AG04449 (cell line): Measurements from ENCODE around the gene ZBTB33.

Experiments
- CTCF ChIA-PET: fragments of 350-600 bp; formaldehyde crosslinking; extraction: SDS; loops from one replicate; lab custom pipeline; 2021; ENCODE audit warnings: antibody characterized with exemption; lab: Yijun Ruan, JAX
- POLR2A ChIA-PET: fragments of 400-600, 350-600 bp; formaldehyde crosslinking; extraction: SDS; loops from one replicate; lab custom pipeline; 2020; ENCODE audit warnings: antibody characterized with exemption, inconsistent platforms; lab: Yijun Ruan, JAX
- DNase-seq: peaks from one replicate; pipeline ENCODE4 v3.0.0-alpha.2; 2010; ENCODE audit warnings: low read depth, low spot score
- H3K4me3 ChIP-seq: 2 replicates; pipeline ENCODE4 v1.5.1; 2011; ENCODE audit warnings: low read depth, mild to moderate bottlenecking, control low read depth, low read length
- TF ChIP-seq, protein P1 (sequence below): IDR thresholded peaks from one replicate; pipeline ENCODE4 v1.5.1; 2011; ENCODE audit warnings: mild to moderate bottlenecking, moderate library complexity, low read length, control low read depth, inconsistent platforms; ENCODE audit not compliant: insufficient read depth; ENCODE audit errors: missing control alignments

Gene ZBTB33

GRCh38 chrX:120250522-120251271, at the start of gene ZBTB33:
Gene ZBTB33, plus strand, starts transcription at chrX:120250812. Its CDS starts 2,604 bp downstream, at chrX:120253416.
- TF ChIP-seq, protein P1, sequence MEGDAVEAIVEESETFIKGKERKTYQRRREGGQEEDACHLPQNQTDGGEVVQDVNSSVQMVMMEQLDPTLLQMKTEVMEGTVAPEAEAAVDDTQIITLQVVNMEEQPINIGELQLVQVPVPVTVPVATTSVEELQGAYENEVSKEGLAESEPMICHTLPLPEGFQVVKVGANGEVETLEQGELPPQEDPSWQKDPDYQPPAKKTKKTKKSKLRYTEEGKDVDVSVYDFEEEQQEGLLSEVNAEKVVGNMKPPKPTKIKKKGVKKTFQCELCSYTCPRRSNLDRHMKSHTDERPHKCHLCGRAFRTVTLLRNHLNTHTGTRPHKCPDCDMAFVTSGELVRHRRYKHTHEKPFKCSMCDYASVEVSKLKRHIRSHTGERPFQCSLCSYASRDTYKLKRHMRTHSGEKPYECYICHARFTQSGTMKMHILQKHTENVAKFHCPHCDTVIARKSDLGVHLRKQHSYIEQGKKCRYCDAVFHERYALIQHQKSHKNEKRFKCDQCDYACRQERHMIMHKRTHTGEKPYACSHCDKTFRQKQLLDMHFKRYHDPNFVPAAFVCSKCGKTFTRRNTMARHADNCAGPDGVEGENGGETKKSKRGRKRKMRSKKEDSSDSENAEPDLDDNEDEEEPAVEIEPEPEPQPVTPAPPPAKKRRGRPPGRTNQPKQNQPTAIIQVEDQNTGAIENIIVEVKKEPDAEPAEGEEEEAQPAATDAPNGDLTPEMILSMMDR: peak; percentile 88
- H3K4me3 ChIP-seq: peak within 1 kb of the TSS; percentile 71
- POLR2A ChIA-PET: interaction anchor here (0.5 to 1.2 kb wide), 3 partner anchors 207 to 391 kb away, joined by 3 to 6 read pairs (median 4); no protein-coding TSS in a partner anchor
- peak; percentile 63 for DNase-seq
- CTCF ChIA-PET: interaction anchor here (0.7 to 2.0 kb wide), 8 partner anchors 11 to 236 kb away, joined by 3 to 9 read pairs (median 3); no protein-coding TSS in a partner anchor

DNA sequence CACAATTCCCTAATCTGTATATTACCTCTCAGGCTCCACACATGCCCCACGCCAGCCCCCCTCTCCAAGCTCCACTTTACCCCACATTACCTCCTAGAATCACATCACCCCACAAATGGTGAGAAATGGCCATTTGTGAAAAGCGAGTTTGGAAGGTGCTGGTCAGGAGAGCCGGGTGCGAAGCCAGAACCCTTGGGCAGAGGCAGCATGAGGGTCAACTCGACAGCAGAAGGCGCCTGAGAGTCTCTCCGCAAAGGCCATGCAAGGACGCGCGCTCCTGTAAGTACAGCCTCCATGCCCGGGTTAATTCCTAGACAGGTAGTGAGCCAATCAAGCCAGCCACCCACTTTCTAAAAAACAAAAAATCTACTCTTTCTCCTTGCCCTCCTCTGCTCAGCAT, 49.8 kb upstream of the ZBTB33 start:
- ChIA-PET POLR2A (no interaction called here), CTCF (no interaction called here)
- DNase-seq: no peak
- TF ChIP-seq, protein P1: no peak
- no peak overlapping the region for H3K4me3 ChIP-seq

DNA sequence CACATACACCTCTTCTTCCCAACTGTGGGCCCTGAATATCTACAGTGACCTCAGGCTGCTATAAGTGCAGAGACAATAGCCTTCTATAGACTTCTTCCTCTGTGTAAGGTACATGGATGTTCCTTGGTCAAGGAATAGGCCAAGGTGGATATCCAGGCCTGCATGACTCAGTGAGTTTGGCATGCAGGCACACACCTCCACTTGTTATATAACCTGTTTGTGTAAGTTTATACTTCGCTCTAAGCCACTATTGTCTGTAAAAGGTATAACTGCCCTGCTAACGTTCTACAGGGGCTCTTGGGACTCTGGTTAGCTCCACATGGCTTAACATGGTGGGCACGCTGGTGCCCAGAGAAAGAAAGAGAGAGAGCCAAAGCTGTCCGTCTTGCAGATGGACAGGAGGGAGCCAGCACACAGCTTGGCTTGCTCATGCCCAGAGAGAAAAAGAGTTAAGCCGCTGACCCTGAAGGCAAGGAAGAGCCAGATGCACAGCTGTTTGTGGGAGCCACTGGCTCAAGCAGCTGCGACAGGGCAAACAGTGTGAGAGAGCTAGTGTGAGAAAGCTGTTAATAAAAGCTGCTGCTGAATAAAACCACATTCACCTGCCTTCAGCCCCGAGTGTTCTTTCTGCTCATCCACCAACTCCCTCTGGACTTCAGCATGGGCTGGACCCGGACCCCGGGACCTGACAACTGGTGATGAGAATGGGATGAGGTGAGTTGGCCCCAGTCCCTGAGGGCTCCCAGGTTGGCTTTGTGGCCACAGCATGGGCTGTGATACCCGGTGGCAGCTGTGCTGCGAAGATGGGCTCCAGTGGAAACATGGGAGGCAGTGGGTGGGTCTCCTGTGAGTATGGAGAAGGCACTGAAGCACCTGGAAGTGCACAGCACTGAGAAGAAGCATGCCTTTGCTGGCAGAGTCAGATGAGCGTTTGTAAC, 44.5 kb upstream of the ZBTB33 start:
- ChIA-PET CTCF (no interaction called here), POLR2A (no interaction called here)
- no peak overlapping the region for H3K4me3 ChIP-seq
- no peak for DNase-seq
- TF ChIP-seq, protein P1: no peak

DNA sequence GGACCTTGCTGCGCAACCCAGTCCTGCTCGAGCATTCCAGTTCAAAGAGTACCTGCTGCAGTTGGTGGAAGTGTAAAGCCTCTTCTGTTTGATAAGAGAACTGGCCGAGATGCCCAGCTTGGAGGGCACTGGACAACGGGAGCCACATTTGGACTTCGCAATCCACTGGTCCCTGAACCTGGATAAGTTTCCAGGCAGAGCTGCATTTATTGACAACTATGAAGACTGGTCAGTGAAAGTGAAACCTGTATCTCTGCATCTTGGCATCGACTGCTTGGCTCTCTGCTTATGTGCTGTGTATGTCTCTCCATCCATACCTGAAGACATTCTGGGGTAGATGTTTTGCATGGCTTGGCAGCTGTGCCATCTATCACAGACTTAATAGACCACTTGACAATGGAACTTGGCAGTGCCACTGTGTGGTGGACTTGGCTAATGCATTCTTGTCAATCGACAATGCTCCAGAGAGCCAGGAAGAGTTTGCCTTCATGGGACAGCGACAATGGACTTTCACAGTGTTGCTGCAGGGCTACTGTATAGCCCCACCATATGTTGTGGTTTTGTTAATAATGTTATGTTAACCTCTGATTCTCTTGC, 43.5 kb upstream of the ZBTB33 start:
- TF ChIP-seq, protein P1: no peak
- POLR2A ChIA-PET: no interaction called here
- no peak overlapping the region for H3K4me3 ChIP-seq
- DNase-seq: no peak
- CTCF ChIA-PET: no interaction called here

- TF ChIP-seq, protein P1: peak; percentile 78
- no peak overlapping the region for H3K4me3 ChIP-seq
- ChIA-PET POLR2A (no interaction called here), CTCF (interaction anchor here (0.8 to 3.8 kb wide), 13 partner anchors 8 to 1093 kb away, joined by 3 to 15 read pairs (median 3); partner anchors contain the start of gene ZBTB33)
- no peak for DNase-seq
Observed at GRCh38 chrX:120213438-120214265, 37.0 kb upstream of the ZBTB33 start.
